HEK293T (cell line): ENCODE results near the gene CTPS1.

Experiments
- CTCF ChIA-PET: fragments of 350-600 bp; formaldehyde crosslinking; extraction: SDS; loops from one replicate; lab custom pipeline; 2021; ENCODE audit warnings: antibody characterized with exemption, inconsistent platforms; lab: Yijun Ruan, JAX
- POLR2A ChIA-PET: fragments of 350-600 bp; formaldehyde crosslinking; extraction: SDS; loops from one replicate; lab custom pipeline; 2020; ENCODE audit warnings: antibody characterized with exemption, inconsistent platforms; lab: Yijun Ruan, JAX
- DNase-seq: peaks from one replicate; pipeline ENCODE4 v3.0.0; 2012; ENCODE audit warnings: mixed read lengths; ENCODE audit errors: extremely low spot score
- ARNT ChIP-seq: fragments of 450-650 bp; IDR thresholded peaks from 2 replicates; pipeline ENCODE4 v1.6.1; 2017; ENCODE audit warnings: mild to moderate bottlenecking
- BHLHE40 ChIP-seq: fragments of 450-650 bp; IDR thresholded peaks from 2 replicates; pipeline ENCODE4 v1.6.1; 2016; ENCODE audit warnings: mild to moderate bottlenecking, moderate library complexity, borderline replicate concordance
- CTBP1 ChIP-seq: fragments of 450-650 bp; IDR thresholded peaks from 2 replicates; pipeline ENCODE4 v1.6.1; 2016; ENCODE audit warnings: borderline replicate concordance
- ELF4 ChIP-seq: fragments of 450-650 bp; IDR thresholded peaks from 2 replicates; pipeline ENCODE4 v1.6.1; 2017; ENCODE audit warnings: antibody characterized with exemption
- FOXA1 ChIP-seq: fragments of 450-650 bp; IDR thresholded peaks from 2 replicates; pipeline ENCODE4 v1.6.1; 2016; ENCODE audit warnings: mild to moderate bottlenecking
- FOXK2 ChIP-seq: fragments of 450-650 bp; IDR thresholded peaks from 2 replicates; pipeline ENCODE4 v1.6.1; 2016; ENCODE audit warnings: mild to moderate bottlenecking
- FOXM1 ChIP-seq: fragments of 450-650 bp; IDR thresholded peaks from 2 replicates; pipeline ENCODE4 v1.6.1; 2017; ENCODE audit warnings: mild to moderate bottlenecking, borderline replicate concordance
- HDGF ChIP-seq: fragments of 450-650 bp; IDR thresholded peaks from 2 replicates; pipeline ENCODE4 v1.6.1; 2017; ENCODE audit warnings: antibody characterized with exemption, borderline replicate concordance
- L3MBTL2 ChIP-seq: fragments of 450-650 bp; conservative IDR thresholded peaks from 2 replicates; pipeline ENCODE4 v1.6.1; 2016; ENCODE audit warnings: mild to moderate bottlenecking
- LEF1 ChIP-seq: fragments of 450-650 bp; IDR thresholded peaks from 2 replicates; pipeline ENCODE4 v1.6.1; 2017; ENCODE audit warnings: mild to moderate bottlenecking, borderline replicate concordance
- NFRKB ChIP-seq: fragments of 450-650 bp; IDR thresholded peaks from 2 replicates; pipeline ENCODE4 v1.6.1; 2016; ENCODE audit warnings: mild to moderate bottlenecking, moderate library complexity
- SP1 ChIP-seq: fragments of 450-650 bp; IDR thresholded peaks from 2 replicates; pipeline ENCODE4 v1.6.1; 2017
- SUZ12 ChIP-seq: fragments of 450-650 bp; IDR thresholded peaks from 2 replicates; pipeline ENCODE4 v1.6.1; 2016; ENCODE audit warnings: mild to moderate bottlenecking
- TARDBP ChIP-seq: fragments of 450-650 bp; IDR thresholded peaks from 2 replicates; pipeline ENCODE4 v1.6.1; 2016
- ZNF384 ChIP-seq: fragments of 450-650 bp; IDR thresholded peaks from 2 replicates; pipeline ENCODE4 v1.6.1; 2016
- TF ChIP-seq, protein P1 (sequence below): fragments of 450-650 bp; IDR thresholded peaks from 2 replicates; pipeline ENCODE4 v1.6.1; 2016

Gene CTPS1

DNA sequence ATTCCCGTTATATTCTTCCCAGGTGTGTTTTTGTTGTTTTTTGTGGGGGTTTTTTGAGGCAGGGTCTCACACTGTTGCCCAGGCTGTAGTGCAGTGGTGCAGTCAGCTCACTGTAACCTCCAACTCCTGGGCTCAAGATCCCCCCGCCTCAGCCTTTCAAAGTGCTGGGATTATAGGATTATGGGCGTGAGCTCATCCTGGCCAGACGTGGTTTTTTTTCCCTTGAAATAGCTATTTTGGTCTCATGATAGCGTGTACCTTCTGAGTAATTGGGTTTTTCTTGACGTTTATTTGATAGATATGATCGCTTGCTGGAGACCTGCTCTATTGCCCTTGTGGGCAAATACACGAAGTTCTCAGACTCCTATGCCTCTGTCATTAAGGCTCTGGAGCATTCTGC, 17.6 kb downstream of the CTPS1 start:
- TF ChIP-seq FOXA1, result no peak
- no peak for TF ChIP-seq TARDBP
- no peak for TF ChIP-seq L3MBTL2
- TF ChIP-seq ZNF384, result no peak
- no peak for TF ChIP-seq HDGF
- no peak for TF ChIP-seq SP1
- no peak for TF ChIP-seq CTBP1
- no peak for TF ChIP-seq FOXK2
- TF ChIP-seq ARNT, result no peak
- ChIA-PET POLR2A (no interaction called here), CTCF (no interaction called here)
- no peak for DNase-seq

DNA sequence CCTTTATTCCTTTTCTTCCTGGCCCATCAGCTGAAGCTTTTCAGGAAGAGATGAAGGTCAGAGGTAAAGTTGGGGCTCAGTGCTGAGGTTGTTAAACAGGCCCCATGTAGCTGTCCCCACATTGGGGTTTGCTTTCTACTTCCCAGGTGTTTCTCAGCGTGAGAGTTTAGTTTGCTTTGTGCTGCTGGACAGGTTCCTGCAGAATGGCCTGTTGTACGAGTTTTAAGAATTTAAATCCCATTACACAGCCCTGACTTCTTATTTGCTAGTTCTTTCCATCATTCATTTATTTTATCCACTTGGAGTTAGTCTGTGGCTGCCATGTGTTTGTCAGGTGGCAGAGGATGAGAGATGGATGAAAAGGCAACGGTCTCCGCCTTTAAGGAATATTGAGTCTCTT, 19.2 kb downstream of the CTPS1 start:
- ChIA-PET CTCF (no interaction called here), POLR2A (no interaction called here)
- DNase-seq, result no peak
- TF ChIP-seq CTBP1 (no peak), FOXA1 (no peak), SP1 (no peak), NFRKB (no peak), FOXM1 (no peak), BHLHE40 (no peak), HDGF (no peak), ELF4 (no peak), FOXK2 (no peak), SUZ12 (no peak), TARDBP (no peak), ARNT (no peak), ZNF384 (no peak), L3MBTL2 (no peak), LEF1 (no peak)
- TF ChIP-seq, protein P1, sequence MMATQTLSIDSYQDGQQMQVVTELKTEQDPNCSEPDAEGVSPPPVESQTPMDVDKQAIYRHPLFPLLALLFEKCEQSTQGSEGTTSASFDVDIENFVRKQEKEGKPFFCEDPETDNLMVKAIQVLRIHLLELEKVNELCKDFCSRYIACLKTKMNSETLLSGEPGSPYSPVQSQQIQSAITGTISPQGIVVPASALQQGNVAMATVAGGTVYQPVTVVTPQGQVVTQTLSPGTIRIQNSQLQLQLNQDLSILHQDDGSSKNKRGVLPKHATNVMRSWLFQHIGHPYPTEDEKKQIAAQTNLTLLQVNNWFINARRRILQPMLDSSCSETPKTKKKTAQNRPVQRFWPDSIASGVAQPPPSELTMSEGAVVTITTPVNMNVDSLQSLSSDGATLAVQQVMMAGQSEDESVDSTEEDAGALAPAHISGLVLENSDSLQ, result no peak

DNA sequence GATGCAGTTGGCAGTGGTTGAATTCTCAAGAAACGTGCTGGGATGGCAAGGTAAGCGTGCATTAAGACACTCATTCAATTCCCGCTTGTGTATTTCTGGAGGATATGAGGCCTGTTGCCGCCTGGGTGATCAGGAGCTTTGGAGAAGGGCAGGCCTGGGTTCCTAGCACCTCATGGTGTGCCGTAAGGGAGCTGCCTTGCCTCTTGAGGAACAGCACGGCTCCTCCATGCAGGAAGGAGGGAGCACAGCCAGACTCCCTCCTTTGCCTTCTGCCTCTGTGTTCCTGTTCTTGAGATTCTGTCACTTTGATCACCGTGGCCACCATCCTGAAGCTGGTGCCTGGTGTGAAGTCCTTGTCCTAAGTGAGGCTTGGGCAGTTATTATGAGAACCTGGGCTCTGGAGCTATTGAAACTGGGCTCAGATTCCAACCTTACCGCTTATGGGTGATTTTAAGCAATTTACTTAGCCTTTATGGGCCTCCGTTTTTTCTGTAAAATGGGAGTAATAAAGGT, 23.7 kb downstream of the CTPS1 start:
- ChIA-PET POLR2A (interaction anchor here (0.8 to 4.2 kb wide), 3 partner anchors 16 to 59 kb away, joined by 3 to 24 read pairs (median 3); partner anchors contain the start of gene CTPS1), CTCF (interaction anchor here (0.9 kb wide), 1 partner anchor 8 kb away, joined by 3 read pairs; no protein-coding TSS in a partner anchor)
- DNase-seq, result no peak
- TF ChIP-seq TARDBP, result no peak
- TF ChIP-seq CTBP1, result no peak
- TF ChIP-seq LEF1, result no peak
- TF ChIP-seq NFRKB, result no peak
- TF ChIP-seq FOXA1, result no peak
- TF ChIP-seq FOXK2, result no peak
- TF ChIP-seq SP1, result no peak
- TF ChIP-seq ARNT, result no peak

DNA sequence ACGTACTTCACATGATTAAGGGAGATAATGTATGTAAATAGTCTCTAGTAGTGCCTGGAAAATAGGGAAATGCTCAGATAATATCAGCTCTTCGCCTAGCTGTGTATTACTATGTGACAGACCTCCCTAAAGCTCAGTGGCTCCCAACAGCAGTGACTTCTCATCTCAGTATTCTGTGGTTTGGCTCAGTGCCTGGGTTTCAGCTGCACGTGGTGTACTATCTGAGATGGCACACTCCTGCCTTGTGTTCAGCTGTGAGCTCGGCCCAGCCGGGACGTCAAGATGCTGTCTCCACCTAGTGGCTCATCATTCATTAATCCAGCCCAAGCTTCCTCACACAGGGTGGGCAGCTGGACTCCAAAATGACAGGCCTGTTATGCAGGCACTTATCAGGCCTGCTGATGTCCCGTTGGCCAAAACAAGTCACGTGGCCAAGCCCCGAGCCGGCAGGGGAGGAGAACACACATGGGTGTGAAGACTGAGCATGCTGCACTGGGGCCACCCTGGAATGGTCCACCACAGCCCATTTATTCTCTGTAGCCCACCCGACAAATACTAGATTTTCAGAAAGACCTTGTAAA, 24.2 kb downstream of the CTPS1 start:
- peak; percentile 34 for DNase-seq
- CTCF ChIA-PET, result interaction anchor here (0.9 kb wide), 1 partner anchor 9 kb away, joined by 3 read pairs; no protein-coding TSS in a partner anchor
- TF ChIP-seq LEF1, result no peak
- TF ChIP-seq ZNF384, result no peak
- TF ChIP-seq HDGF, result no peak
- no peak for TF ChIP-seq CTBP1
- no peak for TF ChIP-seq FOXK2
- TF ChIP-seq SUZ12, result no peak
- TF ChIP-seq, protein P1, result no peak
- no peak for TF ChIP-seq SP1
- no peak for TF ChIP-seq TARDBP
- no peak for TF ChIP-seq FOXA1
- TF ChIP-seq FOXM1, result no peak
- no peak for TF ChIP-seq NFRKB
- TF ChIP-seq BHLHE40, result no peak
- no peak for TF ChIP-seq ARNT
- no peak for TF ChIP-seq L3MBTL2
- no peak for TF ChIP-seq ELF4
- POLR2A ChIA-PET, result interaction anchor here (0.8 to 4.2 kb wide), 2 partner anchors 18 to 23 kb away, joined by 4 to 24 read pairs; partner anchors contain the start of genes CTPS1 and SLFNL1

DNA sequence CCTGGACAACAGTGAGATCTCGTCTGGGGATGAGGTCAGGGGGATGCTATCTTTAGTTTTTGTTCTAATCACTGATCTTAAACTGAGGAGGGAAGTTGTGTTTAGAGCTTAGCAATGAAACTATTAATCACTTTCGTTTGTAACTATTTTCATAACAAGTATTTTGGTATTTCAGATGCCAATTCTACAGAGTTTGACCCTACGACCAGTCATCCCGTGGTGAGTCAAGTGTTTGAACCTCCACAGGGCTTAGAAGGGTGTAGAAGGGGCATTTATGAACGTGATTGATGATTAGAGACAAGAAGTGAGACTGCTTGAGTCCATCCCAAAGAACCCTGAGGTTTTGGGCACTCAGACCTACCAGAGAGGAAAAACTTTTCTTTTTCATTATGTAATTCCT, 26.4 kb downstream of the CTPS1 start:
- DNase-seq, result no peak

More for the DNA sequence above, 26.4 kb downstream of the CTPS1 start:
- ChIA-PET CTCF (interaction anchor here (0.6 kb wide), 1 partner anchor 56 kb away, joined by 3 read pairs; no protein-coding TSS in a partner anchor), POLR2A (interaction anchor here (0.6 kb wide), 1 partner anchor 26 kb away, joined by 3 read pairs; no protein-coding TSS in a partner anchor)
- TF ChIP-seq SUZ12 (no peak), FOXA1 (no peak), L3MBTL2 (no peak), LEF1 (no peak), CTBP1 (no peak), SP1 (no peak), BHLHE40 (no peak), ELF4 (no peak), ARNT (no peak), ZNF384 (no peak), FOXK2 (no peak), TARDBP (no peak), NFRKB (no peak), HDGF (no peak)
- TF ChIP-seq, protein P1, result no peak
